ENCODE data around the gene MEGF6.

The MEGF6 gene

GRCh38 chr1:3534803-3535637, 76.3 kb downstream of the MEGF6 start:
- no peak for DNase-seq

GRCh38 chr1:3533067-3534048, 78.0 kb downstream of the MEGF6 start:
- DNase-seq = peak; percentile 5

- DNase-seq = no peak
Measured at GRCh38 chr1:3531928-3532327, 79.4 kb downstream of the MEGF6 start.

- DNase-seq = peak; percentile 54
Measured at GRCh38 chr1:3530926-3531818, 80.1 kb downstream of the MEGF6 start.

GRCh38 chr1:3530086-3530925, 81.0 kb downstream of the MEGF6 start:
- DNase-seq = peak; percentile 15

- no peak for DNase-seq
Measured at GRCh38 chr1:3529099-3529729, 82.1 kb downstream of the MEGF6 start.

- DNase-seq = no peak
Measured at GRCh38 chr1:3527774-3528173, 83.5 kb downstream of the MEGF6 start.

GRCh38 chr1:3525551-3526482, 85.5 kb downstream of the MEGF6 start:
- no peak for DNase-seq

- no peak for DNase-seq
Measured at GRCh38 chr1:3524556-3525203, 86.6 kb downstream of the MEGF6 start.

GRCh38 chr1:3523980-3524379, 87.3 kb downstream of the MEGF6 start:
- no peak for DNase-seq

GRCh38 chr1:3522564-3523265, 88.6 kb downstream of the MEGF6 start:
- no peak for DNase-seq

GRCh38 chr1:3522112-3522511, 89.2 kb downstream of the MEGF6 start:
- DNase-seq = no peak

- no peak for DNase-seq
Measured at GRCh38 chr1:3521426-3521825, 89.9 kb downstream of the MEGF6 start.

- DNase-seq = no peak
Measured at GRCh38 chr1:3520419-3521378, 90.6 kb downstream of the MEGF6 start.

GRCh38 chr1:3519301-3519885, 91.9 kb downstream of the MEGF6 start:
- DNase-seq = no peak

- no peak for DNase-seq
Measured at GRCh38 chr1:3518756-3519155, 92.6 kb downstream of the MEGF6 start.

GRCh38 chr1:3518256-3518655, 93.1 kb downstream of the MEGF6 start:
- DNase-seq = no peak

Data from NCI-H526 treated with DMSO at 0.1 percent for 48 hours (cell line).